Measurements from ENCODE around the gene ABTB2. TPM values are rescaled to one million over a fixed set of nuclear protein-coding genes. Genes with fewer than 3 reads are reported as not detected.

ABTB2 gene
- polyA plus RNA-seq, 1 of the 3 experiments (the other 2 are of a cell fraction) = 7.8 TPM

GRCh38 chr11:34151916-34152845, 205.6 kb downstream of the ABTB2 start:
- Histone ChIP-seq H3K27me3 (ENCODE audit: insufficient read depth) (no peaks in the 10 kb centered on the region), H3K79me2 (ENCODE audit: insufficient read depth) (no peaks in the 10 kb centered on the region), H2AFZ (ENCODE audit: low read depth) (no peak overlapping the region), H4K20me1 (ENCODE audit: insufficient read depth) (no peaks in the 10 kb centered on the region), H3K9me3 (no peaks in the 10 kb centered on the region), H3K36me3 (replicated peaks in 1 of 2; ENCODE audit: control insufficient read depth in 1 of 2, insufficient read depth in 2 of 2, low read length in 1 of 2) (peaks cover 8 to 62% of the 10 kb centered on the region in 2 experiments), H3K9ac (no peak overlapping the region), H3K27ac (ENCODE audit: low read depth in 2 of 2, low read length in 1 of 2) (no peak overlapping the region), H3K4me3 (ENCODE audit: low read depth in 2 of 2, low read length in 1 of 2) (no peak overlapping the region), H3F3A (replicated peaks; ENCODE audit: insufficient read depth) (no peaks in the 10 kb centered on the region), H3K4me1 (ENCODE audit: control insufficient read depth in 1 of 2, insufficient read depth in 2 of 2, low read depth in 1 of 2, low read length in 1 of 2) (peaks cover 0 to 33% of the 10 kb centered on the region in 2 experiments; a peak in 3 of 4 replicates), H3K4me2 (no peak overlapping the region), H3K9me2 (no peaks in the 10 kb centered on the region)
- TF ChIP-seq REST (IDR thresholded peaks at IDR 0.05; ENCODE audit: low read depth, low read length) (no peak), FOSL2 (IDR thresholded peaks at IDR 0.05; ENCODE audit: borderline replicate concordance, low read depth) (no peak)
- CTCF ChIA-PET = interaction anchor here (0.6 to 5.7 kb wide), 9 partner anchors 10 to 213 kb away, joined by 3 to 61 read pairs (median 4); partner anchors contain the start of gene ABTB2
- WGBS (ENCODE audit: low lambda C conversion rate) = 94% methylated on average over 16 of the region's 18 CpGs
- no peak for DNase-seq
- POLR2A ChIA-PET = no interaction called here

- Histone ChIP-seq H3K9me2 (no peaks in the 10 kb centered on the region), H3K4me3 (ENCODE audit: low read depth in 2 of 2, low read length in 1 of 2) (no peak overlapping the region), H3K4me1 (ENCODE audit: control insufficient read depth in 1 of 2, insufficient read depth in 2 of 2, low read depth in 1 of 2, low read length in 1 of 2) (peaks cover 0 to 28% of the 10 kb centered on the region in 2 experiments; a peak in 3 of 4 replicates), H3F3A (replicated peaks; ENCODE audit: insufficient read depth) (no peaks in the 10 kb centered on the region), H3K79me2 (ENCODE audit: insufficient read depth) (no peaks in the 10 kb centered on the region), H3K9me3 (no peaks in the 10 kb centered on the region), H3K27ac (ENCODE audit: low read depth in 2 of 2, low read length in 1 of 2) (peak overlapping the region in 1 of 2 experiments; percentile 70; a peak in 2 of 4 replicates), H4K20me1 (ENCODE audit: insufficient read depth) (no peaks in the 10 kb centered on the region), H3K27me3 (ENCODE audit: insufficient read depth) (no peaks in the 10 kb centered on the region), H3K4me2 (no peak overlapping the region), H2AFZ (ENCODE audit: low read depth) (no peak overlapping the region), H3K9ac (no peak overlapping the region), H3K36me3 (replicated peaks in 1 of 2; ENCODE audit: control insufficient read depth in 1 of 2, insufficient read depth in 2 of 2, low read length in 1 of 2) (peaks cover 13 to 73% of the 10 kb centered on the region in 2 experiments)
- no peak for TF ChIP-seq USF1 (IDR thresholded peaks at IDR 0.05; ENCODE audit: borderline replicate concordance, low read depth)
- TF ChIP-seq REST (IDR thresholded peaks at IDR 0.05; ENCODE audit: low read depth, low read length) = no peak
- no peak for TF ChIP-seq EP300 (IDR thresholded peaks at IDR 0.05; ENCODE audit: borderline replicate concordance in 1 of 2, low read depth in 1 of 2, low read length in 1 of 2)
- TF ChIP-seq JUND (IDR thresholded peaks at IDR 0.05) = no peak
- TF ChIP-seq EZH2phosphoT487 (IDR thresholded peaks at IDR 0.05; ENCODE audit: borderline replicate concordance, low read depth) = no peak
- no peak for TF ChIP-seq RAD21 (IDR thresholded peaks at IDR 0.05; ENCODE audit: low read length)
- TF ChIP-seq RCOR1 (IDR thresholded peaks at IDR 0.05; ENCODE audit: low read length) = no peak
- TF ChIP-seq GATA2 (CRISPR knock-in tag; IDR thresholded peaks at IDR 0.05) = no peak
- no peak for TF ChIP-seq FOXM1 (IDR thresholded peaks at IDR 0.05; ENCODE audit: low read depth)
- TF ChIP-seq MXI1 (IDR thresholded peaks at IDR 0.05; ENCODE audit: low read depth, low read length) = no peak
- TF ChIP-seq RFX5 (IDR thresholded peaks at IDR 0.05; ENCODE audit: low read length) = no peak
- TF ChIP-seq SIN3A (IDR thresholded peaks at IDR 0.05; ENCODE audit: borderline replicate concordance, low read depth, low read length) = no peak
- WGBS (ENCODE audit: low lambda C conversion rate) = 89% methylated on average over 5 of the region's 5 CpGs
- POLR2A ChIA-PET = interaction anchor here (2.5 kb wide), 1 partner anchor 206 kb away, joined by 13 read pairs; the partner anchor contains the start of gene ABTB2
- DNase-seq = no peak
- CTCF ChIA-PET = interaction anchor here (0.6 to 5.7 kb wide), 16 partner anchors 9 to 214 kb away, joined by 3 to 61 read pairs (median 4); partner anchors contain the start of gene ABTB2
These were observed 206.6 kb downstream of the ABTB2 start for GRCh38 chr11:34151166-34151565.

All from SK-N-SH (cell line).